Forelimb muscle (tissue), 1 donor: ENCODE measurements around the gene RBM26. TPM values are rescaled to one million over a fixed set of nuclear protein-coding genes. Genes with fewer than 3 reads are reported as not detected.
"Not testable (repeated sequence)": the region's sequence is repeated elsewhere in the genome, so short reads cannot be mapped to it uniquely, and the experiment has no call there.

Experiments used
- DNase-seq: peaks from one replicate; pipeline ENCODE4 v3.0.0-alpha.2; 2013; ENCODE audit warnings: low read depth
- polyA plus RNA-seq: library from polyadenylated mRNA; unstranded; fragments of 120-200 nt; gene quantifications from one replicate; pipeline ENCODE4 v1.2.1, GENCODE V29; 2013; ENCODE audit not compliant: insufficient read length

RBM26 gene
- polyA plus RNA-seq, 1 donor, result 51.9 TPM

GRCh38 chr13:79387853-79388252 lies 18.2 kb downstream of the RBM26 start:
- DNase-seq, result no peak

- no peak for DNase-seq
Observed at GRCh38 chr13:79386125-79386826, 19.8 kb downstream of the RBM26 start.

GRCh38 chr13:79385694-79386093 lies 20.4 kb downstream of the RBM26 start:
- no peak for DNase-seq

- no peak for DNase-seq
Observed at GRCh38 chr13:79384022-79384610, 21.9 kb downstream of the RBM26 start.

GRCh38 chr13:79382545-79383275 lies 23.3 kb downstream of the RBM26 start:
- no peak for DNase-seq

GRCh38 chr13:79380997-79381396 lies 25.1 kb downstream of the RBM26 start:
- no peak for DNase-seq

- no peak for DNase-seq
Observed at GRCh38 chr13:79379274-79379673, 26.8 kb downstream of the RBM26 start.

- no peak for DNase-seq
Observed at GRCh38 chr13:79376843-79377242, 29.2 kb downstream of the RBM26 start.

- no peak for DNase-seq
Observed at GRCh38 chr13:79374578-79374977, 31.5 kb downstream of the RBM26 start.

- DNase-seq, result no peak
Observed at GRCh38 chr13:79373916-79374315, 32.1 kb downstream of the RBM26 start.

GRCh38 chr13:79369226-79369625 lies 36.8 kb downstream of the RBM26 start:
- DNase-seq, result no peak

GRCh38 chr13:79365981-79366380 lies 40.1 kb downstream of the RBM26 start:
- DNase-seq, result no peak

- no peak for DNase-seq
Observed at GRCh38 chr13:79361299-79361698, 44.8 kb downstream of the RBM26 start.

GRCh38 chr13:79360095-79360494 lies 46.0 kb downstream of the RBM26 start:
- no peak for DNase-seq

- no peak for DNase-seq
Observed at GRCh38 chr13:79359064-79359463, 47.0 kb downstream of the RBM26 start.

- no peak for DNase-seq
Observed at GRCh38 chr13:79354285-79354684, 51.8 kb downstream of the RBM26 start.

GRCh38 chr13:79353693-79354092 lies 52.4 kb downstream of the RBM26 start:
- DNase-seq, result no peak

- no peak for DNase-seq
Observed at GRCh38 chr13:79352107-79352506, 53.9 kb downstream of the RBM26 start.

GRCh38 chr13:79349608-79350007 lies 56.4 kb downstream of the RBM26 start:
- DNase-seq, result not testable (repeated sequence)

- DNase-seq, result no peak
Observed at GRCh38 chr13:79349011-79349410, 57.0 kb downstream of the RBM26 start.

- no peak for DNase-seq
Observed at GRCh38 chr13:79346300-79346914, 59.6 kb downstream of the RBM26 start.

- no peak for DNase-seq
Observed at GRCh38 chr13:79341202-79341601, 64.9 kb downstream of the RBM26 start.

GRCh38 chr13:79340490-79340889 lies 65.6 kb downstream of the RBM26 start:
- no peak for DNase-seq
